Daoy (cell line): ENCODE data around the gene PLA2G10. TPM values are rescaled to one million over a fixed set of nuclear protein-coding genes. Genes with fewer than 3 reads are reported as not detected.
"Not testable (repeated sequence)": the region's sequence is repeated elsewhere in the genome, so short reads cannot be mapped to it uniquely, and the experiment has no call there.

ENCODE experiments used
- DNase-seq: peaks from one replicate; pipeline ENCODE4 v3.0.0-alpha.2; 2015; ENCODE audit warnings: low read depth
- total RNA-seq: library from RNA; depleted of rRNA; stranded (reverse); fragments of >200 nt; shearing (Covaris generic); gene quantifications from 2 replicates; pipeline ENCODE4 v1.2.3, GENCODE V29; 2014; rRNA removed

PLA2G10 gene, protein sequence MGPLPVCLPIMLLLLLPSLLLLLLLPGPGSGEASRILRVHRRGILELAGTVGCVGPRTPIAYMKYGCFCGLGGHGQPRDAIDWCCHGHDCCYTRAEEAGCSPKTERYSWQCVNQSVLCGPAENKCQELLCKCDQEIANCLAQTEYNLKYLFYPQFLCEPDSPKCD
- total RNA-seq = not detected in 2 replicates

- not testable (repeated sequence) for DNase-seq
These were observed at the start of gene PLA2G10 for GRCh38 chr16:14694129-14694528. TSS of gene PLA2G10 (minus strand) at chr16:14694308. CDS start at chr16:14694229, 79 bp downstream.

DNA sequence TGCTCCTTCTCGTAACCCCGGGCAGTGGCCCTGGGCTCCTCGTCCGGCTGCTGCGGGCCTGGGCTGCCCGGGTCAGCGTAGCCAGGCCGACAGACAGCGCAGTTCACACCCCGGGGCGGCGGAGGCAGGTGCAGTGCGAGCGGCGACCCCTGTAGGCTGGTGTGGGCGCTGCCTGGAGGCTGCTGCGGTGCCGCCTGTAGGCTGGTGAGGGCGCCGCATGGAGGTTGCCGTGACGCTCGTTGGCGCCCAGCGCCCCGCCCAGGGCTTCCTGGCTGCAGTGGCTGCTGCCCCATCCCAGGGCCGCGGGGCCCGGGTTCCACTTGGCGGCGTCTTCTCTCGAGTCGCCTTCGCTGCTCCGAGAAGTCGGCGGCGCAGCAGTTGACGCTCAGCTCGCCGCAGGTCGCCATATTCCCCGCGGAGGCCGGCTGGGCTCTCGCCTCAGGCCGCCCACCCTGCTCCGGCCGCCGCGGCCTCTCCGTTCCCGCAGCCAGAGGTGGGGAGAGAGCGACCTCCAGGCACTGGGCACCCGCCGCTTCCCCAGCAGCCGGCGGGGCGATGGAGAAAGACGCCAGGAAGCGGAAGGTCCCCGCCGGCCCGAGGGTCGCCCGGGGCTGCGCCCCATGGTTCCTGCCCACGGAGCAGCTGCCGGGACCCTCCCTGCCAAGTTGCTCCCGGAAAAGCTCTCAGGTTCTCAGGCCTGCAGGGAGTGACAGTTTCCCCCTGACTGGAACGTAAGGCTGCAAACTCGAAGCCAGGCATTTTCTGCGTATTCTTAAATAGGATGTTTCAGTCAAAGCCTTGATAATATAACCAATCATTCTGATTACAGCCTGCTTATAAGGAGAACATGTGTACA, 48.4 kb upstream of the PLA2G10 start, which contains the start of gene NPIPA2:
NPIPA2 (plus strand) TSS at position 261 of the 856 bp plus-strand sequence. CDS start 5,533 bp downstream, outside the sequence.
- not testable (repeated sequence) for DNase-seq

- DNase-seq = not testable (repeated sequence)
These were observed 47.7 kb upstream of the PLA2G10 start for GRCh38 chr16:14741794-14742193.

GRCh38 chr16:14740832-14741385, 46.8 kb upstream of the PLA2G10 start:
- not testable (repeated sequence) for DNase-seq

DNA sequence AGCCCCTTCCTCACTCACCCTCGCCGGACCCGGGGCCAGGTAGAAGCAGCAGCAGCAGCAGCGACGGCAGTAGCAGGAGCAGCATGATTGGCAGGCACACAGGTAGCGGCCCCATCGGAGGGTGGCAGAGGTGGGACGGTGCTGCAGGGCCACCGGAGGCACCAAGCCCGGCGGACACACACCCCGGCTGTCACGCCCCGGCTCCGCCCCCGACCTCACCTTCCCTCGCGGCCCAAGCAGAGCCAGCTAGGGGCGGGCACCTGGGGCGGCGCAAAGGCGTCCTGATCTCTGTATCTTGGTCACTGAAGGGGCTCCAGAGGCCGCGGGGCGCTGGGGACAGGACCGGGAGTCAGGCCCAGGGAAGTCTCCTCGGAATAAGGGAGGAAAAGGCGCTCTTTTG, 39.1 kb upstream of the PLA2G10 start:
- DNase-seq = not testable (repeated sequence)

GRCh38 chr16:14703156-14704011, 9.3 kb upstream of the PLA2G10 start, which contains the start of gene NPIPA3:
TSS of gene NPIPA3 (plus strand) at chr16:14703411. CDS start at chr16:14708944, 5,533 bp downstream.
- DNase-seq = not testable (repeated sequence)

GRCh38 chr16:14702672-14703071, 8.6 kb upstream of the PLA2G10 start:
- DNase-seq = not testable (repeated sequence)

GRCh38 chr16:14701859-14702258, 7.8 kb upstream of the PLA2G10 start:
- not testable (repeated sequence) for DNase-seq

- not testable (repeated sequence) for DNase-seq
These were observed 8.0 kb downstream of the PLA2G10 start for GRCh38 chr16:14685870-14686793.

DNA sequence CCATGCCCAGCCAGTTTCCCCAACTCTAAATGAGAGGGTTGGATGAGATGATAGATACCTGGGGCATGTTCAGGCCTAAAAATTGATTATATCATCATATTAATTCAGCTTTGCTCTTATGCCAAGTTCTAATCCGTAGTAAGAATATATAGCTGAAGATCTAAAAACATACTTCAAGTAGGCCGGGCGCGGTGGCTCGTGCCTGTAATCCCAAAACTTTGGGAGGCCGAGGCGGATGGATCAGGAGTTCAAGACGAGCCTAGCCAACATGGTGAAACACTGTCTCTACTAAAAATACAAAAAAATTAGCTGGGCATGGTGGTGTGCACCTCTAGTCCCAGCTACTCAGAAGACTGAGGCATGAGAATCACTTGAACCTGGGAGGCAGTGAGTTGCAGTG, 12.0 kb downstream of the PLA2G10 start:
- no peak for DNase-seq

- DNase-seq = no peak
These were observed 13.0 kb downstream of the PLA2G10 start for GRCh38 chr16:14681115-14681514.

DNA sequence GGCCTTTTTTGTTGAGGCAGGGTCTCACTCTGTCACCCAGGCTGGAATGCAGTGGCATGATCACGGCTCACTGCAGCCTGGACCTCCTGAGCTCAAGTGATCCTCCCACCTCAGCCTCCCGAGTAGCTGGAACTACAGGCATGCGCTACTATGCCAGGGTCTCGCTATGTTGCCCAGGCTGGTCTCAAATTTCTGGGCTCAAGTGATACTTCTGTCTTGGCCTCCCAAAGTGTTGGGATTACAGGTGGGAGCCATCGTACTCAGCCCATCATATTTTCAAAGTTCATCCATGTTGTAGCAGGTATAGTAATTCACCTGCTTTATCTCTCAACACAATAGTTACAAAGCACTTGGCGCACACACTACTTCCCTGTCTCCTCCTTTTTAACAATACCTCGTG, 13.7 kb downstream of the PLA2G10 start:
- DNase-seq = not testable (repeated sequence)

- DNase-seq = no peak
These were observed 15.2 kb downstream of the PLA2G10 start for GRCh38 chr16:14678748-14679497.

GRCh38 chr16:14677627-14678026, 16.5 kb downstream of the PLA2G10 start:
- no peak for DNase-seq

DNA sequence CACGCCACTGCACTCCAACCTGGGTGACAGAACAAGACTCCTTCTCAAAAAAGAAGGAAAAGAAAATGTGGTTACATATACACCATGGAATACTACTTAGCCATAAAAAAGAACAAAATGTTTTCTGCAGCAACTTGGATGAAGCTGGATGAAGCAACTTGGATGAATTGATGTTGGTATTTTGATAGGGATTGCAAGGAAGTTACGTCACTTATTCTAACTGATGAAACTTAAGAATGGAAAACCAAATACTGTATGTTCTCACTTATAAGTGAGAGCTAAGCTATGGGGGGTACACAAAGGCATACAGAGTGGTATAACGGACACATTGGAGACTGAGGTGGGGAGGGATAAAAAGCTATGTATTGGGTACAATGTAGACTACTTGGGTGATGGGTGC, 17.5 kb downstream of the PLA2G10 start:
- no peak for DNase-seq

DNA sequence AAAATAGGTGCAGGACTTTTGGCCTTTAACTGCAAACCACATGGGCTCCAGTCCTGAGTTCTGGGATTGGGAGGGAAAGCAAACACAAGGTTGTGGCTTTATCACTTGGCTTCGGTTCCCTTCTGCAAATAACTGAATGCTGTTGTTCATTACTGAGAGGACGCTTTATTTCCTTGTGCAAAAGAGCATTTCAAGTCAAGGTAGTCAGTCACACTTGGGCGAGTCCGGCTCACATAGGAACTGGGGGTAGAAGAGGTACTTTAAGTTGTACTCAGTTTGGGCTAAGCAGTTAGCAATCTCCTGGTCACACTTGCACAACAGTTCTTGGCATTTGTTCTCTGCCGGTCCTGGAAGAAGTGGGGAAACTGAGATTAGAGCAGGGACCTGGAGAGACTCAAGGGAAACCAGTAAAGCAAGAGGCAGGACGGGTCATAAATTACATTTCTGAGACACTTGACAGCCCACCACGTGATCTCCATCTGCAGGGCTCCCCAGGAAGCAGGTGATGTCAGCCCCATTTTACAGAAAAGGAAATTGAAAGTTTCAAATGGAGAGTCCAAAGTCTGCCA, 21.6 kb downstream of the PLA2G10 start:
- no peak for DNase-seq

- peak; percentile 14 for DNase-seq
These were observed 24.3 kb downstream of the PLA2G10 start for GRCh38 chr16:14669776-14670175.

GRCh38 chr16:14668556-14669223, 25.4 kb downstream of the PLA2G10 start:
- DNase-seq = no peak
